Activated T-cell treated with anti-CD3 and anti-CD28 coated beads, Interleukin-2, amount 50 U/mL, for 1 hour (primary cell): Measurements from ENCODE around the gene CLEC4D.
"Not testable (repeated sequence)": the region's sequence is repeated elsewhere in the genome, so short reads cannot be mapped to it uniquely, and the experiment has no call there.

Source experiments
- DNase-seq: peaks from one replicate; pipeline ENCODE4 v3.0.0-alpha.2; 2020

The CLEC4D gene

DNA sequence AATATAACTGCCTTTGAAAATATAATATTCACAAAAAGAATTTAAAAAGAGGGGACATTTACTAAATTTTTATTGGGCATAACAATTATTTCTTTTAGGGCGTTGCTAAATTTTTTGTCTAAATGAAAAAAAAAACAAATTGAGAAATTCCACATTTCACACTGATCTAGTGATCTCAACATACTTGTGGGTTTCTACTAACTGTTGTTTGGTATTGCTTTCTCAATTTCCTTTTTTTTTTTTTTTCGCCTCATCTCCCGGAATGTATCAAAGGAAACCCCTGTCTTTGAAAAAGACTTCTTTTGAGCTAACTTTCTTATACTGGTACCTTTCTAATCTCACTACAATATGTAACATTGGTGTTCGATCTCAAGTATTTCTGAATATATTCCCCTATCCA, at the start of gene CLEC4D:
TSS of gene CLEC4D (plus strand) at position 248 of the 400 bp plus-strand sequence. CDS start 230 bp downstream, outside the sequence.
- no peak for DNase-seq

DNA sequence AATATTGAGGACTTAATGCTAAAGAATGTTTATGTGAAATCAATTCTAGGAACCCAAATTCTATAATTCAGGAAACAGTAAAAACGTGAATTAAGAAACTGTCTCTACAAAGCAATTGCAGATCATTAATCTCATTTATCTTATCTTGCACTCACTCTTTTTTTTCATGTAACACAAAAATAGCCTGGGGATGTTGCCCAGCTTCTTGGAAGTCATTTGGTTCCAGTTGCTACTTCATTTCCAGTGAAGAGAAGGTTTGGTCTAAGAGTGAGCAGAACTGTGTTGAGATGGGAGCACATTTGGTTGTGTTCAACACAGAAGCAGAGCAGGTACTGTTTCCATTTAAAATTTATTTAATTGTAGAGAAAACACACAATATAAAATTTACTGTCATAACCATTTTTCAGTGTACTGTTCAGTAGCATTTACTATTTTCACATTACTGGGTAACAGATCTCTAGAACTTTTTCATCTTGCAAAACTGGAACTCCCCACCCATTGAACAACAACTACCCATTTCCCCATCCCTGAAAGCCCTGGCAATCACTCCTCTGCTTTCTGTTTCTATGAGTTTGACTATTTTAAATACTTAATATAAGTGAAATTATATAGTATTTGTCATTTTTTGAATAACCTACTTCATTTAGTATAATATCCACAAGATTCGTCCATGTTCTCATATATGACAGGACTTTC, 47.9 kb upstream of the CLEC4D start:
- DNase-seq = no peak

DNA sequence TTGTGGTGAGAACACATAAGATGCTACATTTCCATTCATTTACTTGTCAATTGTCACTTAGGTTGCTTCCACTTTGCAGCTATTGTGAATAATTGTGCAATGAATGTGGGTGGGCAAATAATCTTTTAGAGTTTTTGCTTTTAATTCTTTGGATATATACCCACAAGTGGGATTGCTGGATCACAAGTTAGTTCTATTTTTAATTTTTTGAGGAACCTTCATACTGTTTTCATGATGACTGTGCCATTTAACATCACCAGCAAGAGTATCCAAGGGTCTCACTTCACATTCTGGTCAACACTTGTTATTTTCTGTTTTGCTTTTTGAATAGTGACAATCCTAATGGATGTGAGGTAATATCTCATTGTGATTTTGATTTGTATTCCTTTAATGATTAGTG, 47.1 kb upstream of the CLEC4D start:
- no peak for DNase-seq

DNA sequence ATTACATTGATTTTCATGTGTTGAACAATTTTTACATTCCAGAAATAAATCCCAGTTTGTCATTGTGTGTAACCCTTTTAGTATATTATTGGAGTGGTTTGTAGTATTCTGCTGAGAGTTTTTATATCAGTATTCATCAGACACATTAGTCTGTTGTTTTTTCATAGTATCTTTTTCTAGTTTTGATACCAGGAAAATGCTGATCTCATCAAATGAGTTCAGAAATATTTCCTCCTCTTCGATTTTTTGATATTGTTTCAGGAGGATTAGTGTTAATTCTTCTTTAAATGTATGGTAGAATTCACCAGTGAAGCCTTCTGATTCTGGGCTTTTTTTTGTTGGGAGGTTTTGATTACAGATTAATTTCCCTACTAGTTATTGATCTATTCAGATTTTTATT, 42.2 kb upstream of the CLEC4D start:
- no peak for DNase-seq

DNA sequence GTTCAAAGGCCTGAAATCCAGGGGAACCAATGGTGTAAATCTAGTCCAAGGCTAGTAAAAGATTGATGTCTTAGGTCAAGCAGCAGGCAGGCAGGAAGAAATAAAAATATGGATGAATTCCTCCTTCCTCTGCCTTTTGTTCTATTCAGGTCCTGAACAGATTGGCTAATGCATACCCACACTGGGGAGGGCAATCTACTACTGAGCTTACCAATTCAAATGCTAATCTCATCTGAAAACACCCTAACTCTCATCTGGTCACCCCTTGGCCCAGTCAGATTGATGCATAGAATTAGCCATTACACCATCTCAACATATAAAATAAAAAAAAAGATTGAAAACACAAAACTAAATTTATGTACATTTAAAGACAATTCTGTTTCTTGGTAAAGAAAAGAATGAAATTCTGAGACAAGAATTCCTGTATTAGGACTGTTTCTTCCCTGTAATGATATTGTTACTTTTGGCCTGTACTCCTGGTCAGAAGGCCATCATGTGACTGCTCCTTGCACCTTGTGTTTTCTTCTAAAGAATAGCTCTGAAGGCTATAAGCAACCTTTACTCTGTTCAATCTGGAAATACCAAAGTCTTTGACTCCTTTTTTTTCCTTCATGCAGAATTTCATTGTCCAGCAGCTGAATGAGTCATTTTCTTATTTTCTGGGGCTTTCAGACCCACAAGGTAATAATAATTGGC, 37.6 kb upstream of the CLEC4D start:
- no peak for DNase-seq

DNA sequence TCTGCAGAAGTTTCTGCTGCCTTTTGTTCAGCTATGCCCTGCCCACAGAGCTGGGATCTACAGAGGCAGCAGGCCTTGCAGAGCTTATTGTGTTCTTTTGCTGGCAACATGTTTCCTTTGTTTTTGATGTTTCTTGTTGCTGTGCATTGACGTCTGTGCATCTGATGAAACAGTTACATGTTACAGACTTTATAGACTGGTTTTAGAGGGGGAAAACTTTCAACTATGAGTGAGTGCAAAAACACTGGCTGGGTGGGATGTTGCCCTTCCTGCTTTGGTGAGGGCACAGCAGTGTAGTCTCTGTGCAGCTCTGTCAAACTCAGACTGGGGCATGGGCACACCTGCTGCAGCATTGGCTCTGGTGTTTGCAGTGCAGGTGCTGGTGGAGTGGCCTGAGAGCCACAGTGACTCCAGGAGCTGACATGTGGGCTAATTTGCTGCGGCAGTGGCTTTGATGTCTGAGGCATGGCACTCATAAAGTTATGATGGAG, 30.7 kb upstream of the CLEC4D start:
- DNase-seq = no peak

DNA sequence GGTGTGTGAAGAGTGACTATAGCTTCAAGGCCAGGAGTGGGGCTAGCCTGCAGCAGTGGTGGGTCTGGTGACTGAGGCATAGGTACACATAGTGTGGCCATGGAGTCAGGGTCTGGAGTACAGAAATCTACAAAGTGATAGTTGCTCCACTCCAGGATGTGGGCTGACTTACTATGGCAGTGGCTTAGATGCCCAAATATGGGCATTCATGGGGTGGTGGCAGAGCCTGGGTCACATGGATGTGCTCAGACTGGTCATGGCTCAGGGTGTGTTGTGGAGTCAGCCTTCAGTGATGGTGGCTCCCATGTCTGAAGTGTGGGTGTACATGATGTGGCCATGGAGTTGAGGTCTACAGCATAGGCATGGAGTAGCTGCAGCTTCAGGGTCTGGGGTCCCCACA, 30.2 kb upstream of the CLEC4D start:
- no peak for DNase-seq

DNA sequence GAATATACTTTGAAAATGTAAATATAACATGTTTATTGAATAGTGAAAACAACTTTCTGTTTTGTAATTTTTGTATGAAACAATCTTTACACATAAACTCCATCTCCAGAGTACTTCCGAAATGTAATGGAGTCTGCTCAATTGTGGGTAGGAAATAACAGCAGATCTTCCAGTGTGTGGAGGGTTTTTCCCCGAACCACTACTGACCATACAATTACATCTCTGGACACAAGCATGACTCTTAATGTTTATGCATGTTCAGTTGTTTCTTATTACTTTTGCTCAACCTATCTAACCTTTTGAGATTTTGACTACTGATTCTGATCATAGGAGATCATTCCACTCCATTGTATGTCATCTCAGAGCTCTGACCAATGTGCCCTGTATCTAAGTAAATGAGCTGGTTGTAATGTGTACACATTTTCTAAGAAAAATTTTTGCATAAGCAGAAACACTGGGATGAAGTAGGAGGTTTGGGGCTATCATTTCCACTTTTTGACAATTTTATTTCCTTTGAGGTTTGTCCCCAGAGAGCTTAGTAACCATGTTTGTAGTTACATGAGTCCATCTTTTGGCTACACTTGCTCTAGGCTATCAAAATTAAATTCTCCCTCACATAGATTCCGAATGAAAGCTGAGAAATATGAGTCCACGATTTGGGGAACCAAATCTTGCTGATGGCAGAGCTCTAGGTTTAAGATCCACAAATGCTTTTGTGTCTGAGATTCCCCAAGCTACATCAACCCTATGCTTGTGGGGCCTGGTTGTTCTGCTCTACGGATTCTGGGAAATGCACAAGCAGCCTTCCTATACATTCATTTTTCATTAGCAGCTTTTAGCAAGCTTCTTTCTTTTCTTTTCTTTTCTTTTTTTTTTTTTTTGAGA, 21.4 kb upstream of the CLEC4D start:
- DNase-seq = no peak

DNA sequence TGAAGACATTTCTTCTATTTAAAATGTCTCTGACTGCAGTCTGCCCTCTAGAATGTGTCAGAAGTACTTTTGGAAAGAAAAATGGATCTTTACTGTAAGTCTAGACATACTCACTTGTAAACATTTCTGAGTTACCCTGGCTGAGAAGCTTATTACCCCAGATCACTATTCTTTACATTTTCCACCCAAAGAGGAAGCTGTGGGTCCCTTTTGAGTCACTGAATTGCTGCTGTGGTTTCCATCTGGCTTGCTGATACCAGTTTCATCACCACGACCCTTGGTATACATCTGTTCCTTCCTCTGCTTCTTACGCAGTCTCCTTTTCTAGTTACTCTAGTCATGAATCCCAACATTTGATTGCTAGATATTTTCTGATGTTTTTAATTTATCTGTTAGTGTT, 20.2 kb upstream of the CLEC4D start:
- DNase-seq = no peak

DNA sequence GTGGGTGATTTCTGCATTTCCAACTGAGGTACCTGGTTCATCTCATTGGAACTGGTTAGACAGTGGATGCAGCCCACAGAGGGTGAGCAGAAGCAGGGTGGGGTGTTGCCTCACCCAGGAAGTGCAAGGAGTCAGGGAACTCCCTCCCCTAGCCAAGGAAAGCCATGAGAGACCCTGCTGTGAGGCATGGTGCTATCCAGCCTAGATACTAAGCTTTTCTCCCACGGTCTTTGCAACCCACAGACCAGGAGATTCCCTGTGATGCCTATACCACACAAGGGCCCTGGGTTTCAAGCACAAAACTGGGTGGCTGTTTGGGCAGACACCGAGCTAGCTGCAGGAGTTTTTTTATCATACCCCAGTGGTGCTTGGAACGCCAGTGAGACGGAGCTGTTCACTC, 17.6 kb upstream of the CLEC4D start:
- DNase-seq = not testable (repeated sequence)

DNA sequence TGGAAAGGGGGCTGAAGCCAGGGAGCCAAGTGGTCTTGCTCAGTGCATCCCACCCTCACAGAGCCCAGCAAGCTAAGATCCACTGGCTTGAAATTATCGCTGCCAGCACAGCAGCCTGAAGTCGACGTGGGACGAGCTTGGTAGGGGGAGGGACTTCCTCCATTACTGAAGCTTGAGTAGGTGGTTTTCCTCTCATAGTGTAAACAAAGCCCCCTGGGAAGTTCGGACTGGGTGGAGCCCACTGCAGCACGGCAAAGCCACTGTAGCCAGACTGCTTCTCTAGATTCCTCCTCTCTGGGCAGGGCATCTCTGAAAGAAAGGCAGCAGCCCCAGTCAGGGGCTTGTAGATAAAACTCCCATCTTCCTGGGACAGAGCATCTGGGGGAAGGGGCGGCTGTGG, 17.2 kb upstream of the CLEC4D start:
- not testable (repeated sequence) for DNase-seq

DNA sequence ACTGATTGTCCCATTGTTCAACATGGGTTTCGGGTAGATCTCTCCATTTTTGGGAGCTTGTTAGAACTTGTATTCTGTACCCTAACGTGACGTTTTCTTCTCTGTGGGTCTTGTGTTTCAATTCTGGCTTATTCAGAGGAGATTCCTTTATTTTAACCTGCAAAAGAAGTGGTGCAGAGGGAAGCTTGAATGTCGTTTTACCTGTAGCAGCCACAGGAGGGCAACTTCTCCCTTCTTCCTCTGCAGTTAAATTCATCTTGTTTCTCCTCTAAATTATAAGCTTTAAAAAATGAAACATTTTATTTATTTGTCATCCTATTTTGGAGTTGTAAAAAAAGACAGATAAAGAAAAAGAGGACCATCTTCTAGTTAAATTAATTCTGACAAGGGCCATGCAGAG, 13.7 kb upstream of the CLEC4D start:
- no peak for DNase-seq

DNA sequence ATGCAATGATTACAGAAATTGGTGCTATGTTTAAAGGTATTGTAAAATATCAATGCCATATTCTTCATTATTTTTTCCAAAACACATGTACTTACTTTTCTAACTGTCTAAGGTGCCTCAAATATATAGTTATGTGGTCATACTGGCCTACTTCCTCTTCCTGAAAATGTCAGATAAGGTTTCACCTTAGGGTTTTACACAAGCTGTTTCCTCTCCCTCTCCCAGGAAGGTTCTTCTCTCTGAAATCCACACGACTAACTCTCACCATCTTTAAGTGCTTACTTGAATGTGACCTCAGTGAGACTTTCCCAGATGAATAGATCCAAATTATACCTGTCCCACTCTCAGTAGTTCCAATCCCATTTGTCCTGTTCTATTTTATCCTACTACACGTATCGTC, 11.6 kb upstream of the CLEC4D start:
- no peak for DNase-seq

DNA sequence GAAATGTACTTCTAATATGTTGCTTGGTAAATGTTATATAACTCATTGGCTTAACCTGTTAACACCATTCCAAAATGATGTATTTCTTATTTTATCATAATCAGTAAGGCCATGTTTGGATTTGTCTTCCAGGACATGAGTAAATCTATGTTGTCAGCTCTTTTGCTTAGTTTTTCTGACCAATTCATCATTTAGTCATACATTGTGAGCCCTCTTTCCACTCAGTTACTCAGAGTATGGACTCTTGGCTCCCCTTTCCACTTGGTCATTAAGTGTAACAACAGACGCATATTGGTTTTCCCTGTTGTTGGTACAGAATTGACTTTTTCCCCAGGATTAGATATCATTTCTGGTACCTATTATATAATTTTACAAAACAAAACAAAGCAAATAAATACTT, 9.0 kb upstream of the CLEC4D start:
- DNase-seq = no peak

DNA sequence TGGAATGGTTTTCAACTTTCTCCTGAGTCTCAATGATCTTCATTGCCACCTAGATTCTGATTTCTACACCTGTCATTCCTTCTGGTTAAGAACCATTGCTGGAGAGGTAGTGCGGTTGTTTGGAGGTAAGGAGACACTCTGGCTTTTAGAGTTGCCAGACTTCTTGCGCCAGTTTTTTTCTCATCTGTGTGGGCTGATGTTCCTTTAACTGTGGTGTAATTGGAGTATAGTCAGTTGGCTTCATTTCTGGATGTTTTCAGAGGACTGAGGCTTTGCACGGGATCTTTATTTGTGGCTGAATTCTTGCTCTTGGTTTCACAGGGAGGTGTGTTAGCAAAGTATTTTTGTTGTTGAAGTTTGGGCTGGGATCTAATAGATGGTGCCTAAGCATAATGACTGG, 5.7 kb upstream of the CLEC4D start:
- DNase-seq = no peak

DNA sequence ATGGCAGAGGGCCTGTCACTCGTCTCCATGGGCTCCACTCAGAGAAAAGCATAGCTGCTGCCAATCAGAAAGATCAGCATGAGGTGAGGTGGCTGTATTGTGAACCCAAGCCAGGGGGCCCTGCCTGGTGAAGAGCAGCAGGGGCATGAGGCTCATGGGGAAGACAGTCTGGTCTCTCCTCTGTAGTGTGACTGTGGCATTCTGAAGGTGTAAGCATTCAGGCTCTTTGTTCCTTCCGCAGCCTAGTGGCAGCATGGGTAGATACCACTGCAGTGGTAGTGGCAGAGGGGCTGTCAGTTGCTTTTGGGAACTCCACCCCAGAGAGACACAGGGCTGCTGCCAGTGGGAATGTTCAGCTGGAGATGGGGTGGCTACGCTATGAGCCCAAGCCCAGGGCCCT, 5.1 kb upstream of the CLEC4D start:
- DNase-seq = no peak

DNA sequence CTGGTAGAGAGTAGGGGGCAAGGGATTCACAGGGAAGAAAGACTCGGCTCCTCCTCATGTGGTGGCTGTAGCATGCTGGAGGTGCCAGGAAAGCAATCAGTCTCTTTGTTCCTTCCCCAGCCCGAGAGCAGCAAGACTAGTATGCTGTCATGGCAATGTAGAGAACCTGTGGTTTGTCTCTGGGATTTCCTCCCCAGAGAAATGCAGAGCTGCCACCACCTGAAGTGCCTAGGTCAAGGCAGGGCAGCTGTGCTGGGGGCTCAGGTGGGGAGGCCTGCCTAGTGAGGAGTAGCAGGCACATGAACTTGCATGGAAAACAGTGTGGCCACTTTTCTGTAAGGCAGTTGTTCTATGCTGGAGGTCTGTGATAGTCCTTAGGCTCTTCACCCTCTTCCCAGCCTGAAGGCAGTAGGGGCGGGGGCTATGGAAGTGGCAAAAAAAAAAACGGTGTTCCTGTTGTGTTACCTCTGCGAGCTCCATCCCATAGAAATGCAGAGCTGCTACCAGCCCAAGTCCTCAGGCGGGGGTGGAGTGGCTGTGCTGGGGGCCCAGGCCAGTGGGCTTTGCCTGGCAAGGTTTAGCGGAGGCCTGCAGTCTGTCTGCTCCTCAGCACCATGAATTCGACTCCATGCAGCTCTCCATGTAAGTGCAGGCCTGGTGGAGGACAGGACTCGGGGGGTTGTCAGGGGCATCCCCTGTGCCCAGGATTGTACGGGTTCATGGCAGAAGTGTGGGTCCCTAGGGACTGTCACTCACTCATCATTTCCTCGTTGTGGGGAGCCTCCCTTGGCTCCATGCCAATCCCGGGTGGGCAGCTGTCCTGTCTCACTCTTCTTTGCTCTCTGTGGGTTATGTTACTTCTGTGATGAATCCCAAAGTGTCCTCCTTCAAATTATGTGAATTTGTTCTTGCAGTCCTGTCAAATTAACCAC, 4.1 kb upstream of the CLEC4D start:
- DNase-seq = no peak

DNA sequence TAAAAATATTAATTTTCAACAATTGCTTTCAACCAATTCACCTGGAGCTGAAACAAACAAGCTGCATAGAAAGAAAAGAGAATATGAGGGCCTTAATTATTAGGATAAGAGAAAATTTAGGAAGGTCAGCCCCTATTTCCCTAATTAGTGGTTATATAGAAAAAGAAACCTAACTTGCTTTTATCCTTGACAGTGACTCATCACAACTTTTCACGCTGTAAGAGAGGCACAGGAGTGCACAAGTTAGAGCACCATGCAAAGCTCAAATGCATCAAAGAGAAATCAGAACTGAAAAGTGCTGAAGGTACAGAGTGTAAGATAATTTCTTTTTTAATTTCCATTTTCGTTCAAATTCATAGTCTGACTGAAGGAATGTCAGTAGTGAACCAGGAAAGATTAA, 4.7 kb downstream of the CLEC4D start:
- DNase-seq = no peak

DNA sequence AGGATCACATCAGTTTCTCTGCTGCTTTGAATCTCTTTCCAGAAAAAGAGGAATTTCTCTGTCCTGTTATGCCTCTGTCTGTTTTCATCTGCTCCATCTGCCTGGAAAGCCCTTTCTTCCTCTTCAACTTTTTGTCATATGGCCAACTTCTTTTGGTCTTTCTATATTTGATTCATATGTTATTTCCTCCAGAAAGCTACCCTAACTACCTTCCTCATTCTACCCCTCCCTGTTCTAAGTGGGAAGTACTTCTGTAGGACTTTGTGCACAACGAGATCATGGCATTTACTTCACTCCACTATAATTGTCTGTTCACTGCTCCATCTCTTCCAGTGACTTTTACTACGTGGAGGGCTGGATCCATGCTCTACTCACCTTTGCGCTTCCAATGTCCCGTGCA, 5.9 kb downstream of the CLEC4D start:
- DNase-seq = no peak

DNA sequence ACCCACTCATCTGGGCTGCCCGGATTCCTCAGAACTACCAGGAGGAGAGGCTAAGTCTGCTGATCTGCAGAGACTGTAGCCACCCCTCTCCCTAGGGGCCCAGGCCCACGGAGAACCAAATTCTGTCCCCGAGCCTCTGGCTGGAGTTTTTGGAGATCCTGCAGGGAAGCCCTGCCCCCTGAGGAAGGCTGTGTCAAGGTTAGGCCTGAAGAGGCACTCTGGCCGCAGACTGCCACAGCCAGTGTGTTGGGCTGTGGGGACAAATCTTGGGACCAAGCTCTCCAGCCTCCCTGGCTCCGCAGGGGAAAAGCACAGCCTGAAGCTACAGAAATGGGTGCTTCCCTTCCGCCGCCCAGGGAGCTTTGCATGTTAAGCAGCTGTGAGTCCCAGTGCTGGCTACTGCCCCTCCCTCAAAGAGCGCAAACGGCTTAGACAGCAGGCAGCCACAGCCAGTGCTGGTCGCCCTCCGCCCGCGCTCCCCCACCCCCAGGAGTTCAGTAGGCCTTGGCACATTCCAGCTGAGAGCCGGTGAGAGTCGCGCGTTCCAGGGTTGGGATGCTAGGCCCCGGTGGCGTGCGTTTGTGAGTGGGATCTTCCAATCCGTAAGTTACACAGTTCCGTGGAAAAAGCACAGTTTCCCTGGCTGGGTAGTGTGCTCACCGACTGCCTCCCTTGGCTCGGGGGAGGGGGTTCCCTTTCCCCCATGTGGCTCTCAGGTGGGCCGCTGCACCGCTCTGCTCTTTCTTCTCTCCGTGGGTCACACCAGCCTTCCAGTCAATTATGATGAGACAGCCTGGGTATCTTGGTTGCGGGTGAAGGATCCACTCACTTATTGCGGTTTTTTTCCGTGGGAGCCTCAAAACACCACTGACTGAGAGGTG, 14.2 kb downstream of the CLEC4D start:
- no peak for DNase-seq

DNA sequence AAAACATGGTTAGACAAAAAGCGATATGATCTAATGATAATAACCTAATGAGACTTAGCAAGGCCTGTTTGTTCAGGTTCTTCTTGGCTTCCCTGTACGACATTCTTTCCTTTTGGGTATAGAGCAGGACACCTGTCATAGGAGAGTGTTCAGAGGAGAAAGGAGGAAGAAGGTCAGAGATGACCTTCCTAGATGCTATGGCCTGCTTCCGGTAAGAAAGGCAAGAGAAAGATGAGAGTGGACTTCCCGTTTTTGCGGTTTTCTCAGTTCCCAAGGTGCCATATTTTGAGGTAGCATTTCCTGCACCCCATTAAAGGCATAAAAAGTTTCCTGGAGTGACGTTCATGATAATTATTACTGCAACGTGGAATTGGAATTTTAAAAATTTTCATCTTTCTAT, 18.7 kb downstream of the CLEC4D start:
- no peak for DNase-seq
